ENCODE data around the gene FAIM. TPM values are rescaled to one million over a fixed set of nuclear protein-coding genes. Genes with fewer than 3 reads are reported as not detected.
"Not testable (repeated sequence)": the region's sequence is repeated elsewhere in the genome, so short reads cannot be mapped to it uniquely, and the experiment has no call there.

FAIM gene
- total RNA-seq: 1 to 10 TPM; 7.1 TPM

- ChIA-PET CTCF (interaction anchor here (0.6 to 1.4 kb wide), 2 partner anchors 300 to 307 kb away, joined by 4 to 6 read pairs; no protein-coding TSS in a partner anchor), POLR2A (interaction anchor here (0.6 to 1.9 kb wide), 2 partner anchors 14 to 86 kb away, joined by 3 to 4 read pairs; no protein-coding TSS in a partner anchor)
Observed at GRCh38 chr3:138608322-138609135, at the start of gene FAIM. FAIM (plus strand) TSS chr3:138608771; CDS start chr3:138619727, 10,956 bp downstream.

GRCh38 chr3:138559134-138559533, 49.4 kb upstream of the FAIM start:
- ChIA-PET CTCF (interaction anchor here (0.8 kb wide), 1 partner anchor 35 kb away, joined by 3 read pairs; the partner anchor contains the start of gene CEP70), POLR2A (no interaction called here)

- ChIA-PET POLR2A (interaction anchor here (0.6 kb wide), 1 partner anchor 54 kb away, joined by 5 read pairs; no protein-coding TSS in a partner anchor), CTCF (no interaction called here)
Observed at GRCh38 chr3:138560501-138560900, 48.1 kb upstream of the FAIM start.

- POLR2A ChIA-PET, CTCF ChIA-PET: not testable (repeated sequence)
Observed at GRCh38 chr3:138562902-138563301, 45.7 kb upstream of the FAIM start.

GRCh38 chr3:138566293-138566692, 42.3 kb upstream of the FAIM start:
- CTCF ChIA-PET, POLR2A ChIA-PET: not testable (repeated sequence)

GRCh38 chr3:138567403-138567802, 41.2 kb upstream of the FAIM start:
- ChIA-PET POLR2A (no interaction called here), CTCF (no interaction called here)

GRCh38 chr3:138569090-138569489, 39.5 kb upstream of the FAIM start:
- POLR2A ChIA-PET: no interaction called here
- CTCF ChIA-PET: interaction anchor here (1.7 kb wide), 1 partner anchor 346 kb away, joined by 6 read pairs; no protein-coding TSS in a partner anchor

- POLR2A ChIA-PET, CTCF ChIA-PET: not testable (repeated sequence)
Observed at GRCh38 chr3:138569624-138570023, 38.9 kb upstream of the FAIM start.

GRCh38 chr3:138573138-138573537, 35.4 kb upstream of the FAIM start:
- CTCF ChIA-PET: interaction anchor here (0.7 to 1.1 kb wide), 2 partner anchors 70 to 342 kb away, joined by 3 read pairs; no protein-coding TSS in a partner anchor
- POLR2A ChIA-PET: no interaction called here

GRCh38 chr3:138578141-138578540, 30.4 kb upstream of the FAIM start:
- ChIA-PET POLR2A (interaction anchor here (0.9 kb wide), 1 partner anchor 16 kb away, joined by 3 read pairs; the partner anchor contains the start of gene CEP70), CTCF (interaction anchor here (0.7 kb wide), 1 partner anchor 1600 kb away, joined by 3 read pairs; no protein-coding TSS in a partner anchor)

- ChIA-PET CTCF (interaction anchor here (1.6 kb wide), 1 partner anchor 15 kb away, joined by 7 read pairs; the partner anchor contains the start of gene CEP70), POLR2A (no interaction called here)
Observed at GRCh38 chr3:138578961-138579574, 29.5 kb upstream of the FAIM start.

GRCh38 chr3:138587374-138587773, 21.2 kb upstream of the FAIM start:
- ChIA-PET POLR2A (no interaction called here), CTCF (interaction anchor here (1.9 kb wide), 1 partner anchor 328 kb away, joined by 6 read pairs; no protein-coding TSS in a partner anchor)

GRCh38 chr3:138588445-138588844, 20.1 kb upstream of the FAIM start:
- CTCF ChIA-PET: interaction anchor here (1.9 kb wide), 1 partner anchor 327 kb away, joined by 6 read pairs; no protein-coding TSS in a partner anchor
- POLR2A ChIA-PET: no interaction called here

GRCh38 chr3:138591392-138591791, 17.2 kb upstream of the FAIM start:
- ChIA-PET POLR2A (interaction anchor here (0.5 kb wide), 1 partner anchor 64 kb away, joined by 6 read pairs; no protein-coding TSS in a partner anchor), CTCF (interaction anchor here (0.6 to 1.7 kb wide), 5 partner anchors 112 to 669 kb away, joined by 3 to 5 read pairs (median 3); no protein-coding TSS in a partner anchor)

GRCh38 chr3:138593488-138594149, 15.0 kb upstream of the FAIM start:
- CTCF ChIA-PET: interaction anchor here (1.2 to 4.3 kb wide), 8 partner anchors 10 to 343 kb away, joined by 3 to 56 read pairs (median 4); no protein-coding TSS in a partner anchor
- POLR2A ChIA-PET: interaction anchor here (0.6 to 2.4 kb wide), 5 partner anchors 16 to 796 kb away, joined by 3 to 16 read pairs (median 4); partner anchors contain the start of gene COPB2

- ChIA-PET POLR2A (interaction anchor here (0.6 to 2.4 kb wide), 7 partner anchors 13 to 796 kb away, joined by 3 to 16 read pairs (median 4); partner anchors contain the start of gene COPB2), CTCF (interaction anchor here (0.5 to 4.3 kb wide), 16 partner anchors 9 to 735 kb away, joined by 3 to 56 read pairs (median 4); no protein-coding TSS in a partner anchor)
Observed at GRCh38 chr3:138594150-138594934, 14.2 kb upstream of the FAIM start, which contains the start of gene CEP70. CEP70 (minus strand) TSS chr3:138594260; CDS start chr3:138572927, 21,333 bp downstream.

GRCh38 chr3:138594935-138595610, 13.5 kb upstream of the FAIM start:
- POLR2A ChIA-PET: interaction anchor here (0.7 to 2.4 kb wide), 4 partner anchors 12 to 328 kb away, joined by 3 to 16 read pairs (median 4); no protein-coding TSS in a partner anchor
- CTCF ChIA-PET: interaction anchor here (0.6 to 4.3 kb wide), 12 partner anchors 8 to 329 kb away, joined by 3 to 56 read pairs (median 4); no protein-coding TSS in a partner anchor

Data from activated CD8-positive, alpha-beta memory T cell treated with anti-CD3 and anti-CD28 coated beads for 36 hours (primary cell).